ENCODE measurements around the gene KDR.

Gene KDR

DNA sequence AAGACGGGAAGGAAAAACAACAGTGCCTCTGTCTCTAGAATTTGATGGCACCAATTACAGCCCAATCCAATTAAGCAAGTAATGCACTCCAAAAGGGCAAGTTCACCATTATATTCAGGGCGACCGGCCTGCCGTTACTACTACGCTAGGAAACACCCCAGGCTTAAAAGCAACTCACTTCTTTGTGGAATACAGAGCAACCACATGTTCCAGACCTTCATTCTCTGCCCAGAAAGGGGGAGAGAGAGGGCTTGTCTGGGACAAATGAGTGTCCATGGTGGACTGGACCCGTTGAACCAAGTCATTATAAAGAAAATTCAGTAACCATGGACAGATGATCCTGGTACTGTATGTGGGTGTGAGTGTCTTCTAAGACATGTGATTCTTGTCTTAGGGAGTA lies 1.6 kb downstream of the KDR start:
- DNase-seq (ENCODE audit: low spot score) = no peak

DNA sequence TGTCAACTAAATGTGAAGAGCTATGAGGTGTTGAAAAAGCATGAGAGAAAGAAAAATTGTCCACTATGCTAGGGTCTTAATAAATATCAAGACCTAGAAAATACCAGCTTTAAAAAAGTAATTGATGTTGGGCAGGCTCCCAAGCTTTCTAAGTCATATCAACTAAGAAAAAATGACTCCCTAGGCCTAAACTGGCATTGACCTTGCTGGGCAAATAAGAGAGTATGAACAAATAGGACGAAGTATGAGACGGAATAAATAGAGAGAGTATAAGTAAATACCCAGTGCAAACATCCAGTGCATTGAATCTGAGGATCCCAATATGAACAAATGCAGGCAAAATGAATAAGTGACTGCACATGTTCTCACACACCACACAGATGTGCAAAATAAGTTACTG lies 3.2 kb downstream of the KDR start:
- DNase-seq (ENCODE audit: low spot score) = no peak

DNA sequence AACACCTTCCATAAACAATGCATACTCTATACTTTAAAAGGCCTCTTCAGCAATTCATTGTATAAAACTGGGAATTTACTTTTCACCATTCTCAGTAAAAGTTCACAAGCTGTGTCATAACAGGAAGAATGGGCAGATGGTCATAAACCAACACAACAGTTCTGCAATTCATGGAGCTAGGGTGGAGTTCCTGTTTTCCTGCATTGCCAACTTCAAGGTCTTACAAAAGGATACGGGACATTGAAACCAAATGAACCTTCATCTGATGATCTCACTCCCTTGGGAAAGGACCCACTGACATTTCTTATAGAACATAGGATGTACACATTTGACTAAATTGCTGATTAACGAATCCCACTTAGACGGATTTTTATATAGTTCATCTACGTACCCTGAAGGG lies 4.1 kb downstream of the KDR start:
- no peak for DNase-seq (ENCODE audit: low spot score)

DNA sequence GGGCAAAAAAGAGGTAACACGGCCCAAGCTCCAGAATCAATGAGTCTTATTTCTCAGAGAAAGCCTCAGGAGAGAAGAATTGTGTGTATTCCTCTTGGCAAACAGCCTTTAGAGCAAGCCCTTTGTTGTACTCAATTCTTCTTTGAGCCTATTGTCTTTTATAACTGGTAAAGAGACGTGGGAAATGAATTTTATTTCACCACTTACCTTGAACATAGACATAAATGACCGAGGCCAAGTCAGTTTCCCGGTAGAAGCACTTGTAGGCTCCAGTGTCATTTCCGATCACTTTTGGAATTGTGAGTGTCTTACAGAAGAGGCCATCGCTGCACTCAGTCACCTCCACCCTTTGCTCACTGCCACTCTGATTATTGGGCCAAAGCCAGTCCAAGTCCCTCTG lies 7.0 kb downstream of the KDR start:
- DNase-seq (ENCODE audit: low spot score) = no peak

DNA sequence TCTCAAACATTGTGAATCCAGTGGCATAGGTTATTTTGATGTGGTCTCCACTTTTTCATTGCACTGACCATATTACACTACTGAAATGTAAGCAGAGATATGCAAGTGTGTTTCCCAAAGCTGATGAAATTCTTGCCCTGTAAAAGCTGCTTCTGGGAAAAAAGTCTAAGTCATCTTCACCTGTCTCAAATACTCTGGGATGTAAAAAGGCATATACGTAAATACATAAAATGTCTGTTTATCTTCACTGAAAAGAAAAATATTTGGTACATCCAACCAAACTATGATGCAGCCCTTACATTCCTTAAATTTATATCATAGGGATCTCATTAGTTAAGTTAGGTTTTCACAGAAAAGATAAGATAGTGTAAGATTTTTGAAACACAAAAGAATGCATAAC lies 7.9 kb downstream of the KDR start:
- DNase-seq (ENCODE audit: low spot score) = no peak

DNA sequence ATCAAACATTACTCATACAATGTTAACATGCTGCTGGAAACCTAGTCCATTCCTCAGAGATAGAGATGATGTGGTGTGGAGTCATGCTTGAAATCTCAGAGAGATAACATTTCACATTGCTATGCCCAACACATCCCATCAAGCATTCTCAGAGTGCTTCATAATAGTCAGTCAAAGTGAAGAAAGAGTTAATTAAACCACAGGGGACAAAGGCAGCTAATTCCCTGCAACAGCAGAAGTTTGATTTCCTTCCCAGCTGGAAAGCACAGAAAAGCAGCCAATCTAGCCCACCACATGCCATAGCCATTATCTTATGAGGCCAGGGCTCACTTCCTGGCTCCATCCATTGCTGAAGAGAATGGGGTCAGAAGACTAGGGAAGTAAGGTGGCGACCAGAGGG lies 8.9 kb downstream of the KDR start:
- peak; percentile 7 for DNase-seq (ENCODE audit: low spot score)

DNA sequence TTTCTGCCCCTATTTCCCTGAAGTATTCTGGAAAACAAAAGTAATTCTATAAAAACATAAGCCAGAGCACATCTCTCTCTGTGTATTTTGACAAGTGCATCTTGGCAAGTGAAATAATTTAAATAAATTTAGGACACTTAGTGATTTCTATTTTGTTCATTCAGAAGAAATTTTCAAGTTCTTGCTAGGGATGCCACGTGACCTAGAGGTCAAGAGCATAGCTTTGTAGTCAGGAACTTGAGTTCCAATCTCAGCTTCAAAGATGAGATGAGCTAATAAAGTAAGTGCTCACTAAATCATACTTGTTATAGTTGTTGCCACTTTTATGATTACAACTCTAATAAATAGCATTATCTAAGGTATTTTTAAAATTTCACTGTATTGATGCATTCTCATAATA lies 13.8 kb downstream of the KDR start:
- no peak for DNase-seq (ENCODE audit: low spot score)

DNA sequence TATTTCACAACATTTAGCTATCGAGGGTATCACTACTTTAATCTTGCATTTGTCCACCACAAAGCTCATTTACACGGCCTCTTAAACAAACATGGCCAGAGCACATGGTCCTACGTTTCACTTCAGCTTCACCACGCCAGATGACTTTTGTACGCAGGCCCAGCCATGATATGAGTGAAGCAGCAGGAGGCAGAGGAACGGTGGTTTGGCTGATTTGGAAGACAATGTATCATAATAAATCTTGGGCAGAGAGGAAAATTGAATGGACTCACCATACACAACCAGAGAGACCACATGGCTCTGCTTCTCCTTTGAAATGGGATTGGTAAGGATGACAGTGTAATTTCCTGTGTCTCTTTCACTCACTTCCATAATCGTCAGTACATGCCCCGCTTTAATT lies 15.3 kb downstream of the KDR start:
- DNase-seq (ENCODE audit: low spot score) = no peak

DNA sequence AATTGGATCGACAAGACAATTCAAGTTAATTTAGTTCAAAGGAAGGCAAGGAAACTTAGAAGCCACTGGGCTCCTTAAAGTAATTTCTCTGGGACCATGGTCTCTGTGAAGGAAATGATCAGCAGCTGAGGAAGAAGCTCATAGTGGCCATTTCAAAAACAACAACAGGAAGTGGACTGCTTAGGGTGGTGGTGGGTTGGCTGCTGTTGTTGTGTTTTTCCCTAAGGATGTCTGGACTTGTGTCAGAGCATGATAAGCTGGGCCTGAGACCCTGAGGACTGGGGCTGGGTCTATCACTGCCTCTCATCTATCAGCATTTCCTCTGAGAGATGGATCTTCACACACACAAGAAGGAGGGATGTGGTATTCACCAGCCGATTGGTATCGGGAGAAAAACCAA lies 18.3 kb downstream of the KDR start:
- DNase-seq (ENCODE audit: low spot score) = no peak

DNA sequence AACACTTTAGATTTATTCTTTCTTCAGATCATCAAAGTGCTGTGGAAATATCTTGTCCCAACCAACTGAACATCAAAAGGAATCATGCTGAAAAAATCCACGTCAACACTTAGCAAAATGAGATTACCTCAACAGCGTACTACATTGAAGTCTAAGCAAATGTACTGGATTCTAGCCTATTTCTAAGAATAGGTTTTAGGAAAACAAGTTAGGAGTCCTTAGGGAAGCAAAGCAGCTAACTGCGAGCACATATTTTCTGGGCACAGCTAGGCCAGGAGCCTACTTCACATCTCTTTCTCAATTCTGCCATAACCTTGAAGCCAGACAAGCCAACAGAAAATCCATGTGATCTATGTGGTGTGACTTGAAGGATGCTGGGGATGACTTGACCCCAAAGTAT lies 22.2 kb downstream of the KDR start:
- DNase-seq (ENCODE audit: low spot score) = no peak

DNA sequence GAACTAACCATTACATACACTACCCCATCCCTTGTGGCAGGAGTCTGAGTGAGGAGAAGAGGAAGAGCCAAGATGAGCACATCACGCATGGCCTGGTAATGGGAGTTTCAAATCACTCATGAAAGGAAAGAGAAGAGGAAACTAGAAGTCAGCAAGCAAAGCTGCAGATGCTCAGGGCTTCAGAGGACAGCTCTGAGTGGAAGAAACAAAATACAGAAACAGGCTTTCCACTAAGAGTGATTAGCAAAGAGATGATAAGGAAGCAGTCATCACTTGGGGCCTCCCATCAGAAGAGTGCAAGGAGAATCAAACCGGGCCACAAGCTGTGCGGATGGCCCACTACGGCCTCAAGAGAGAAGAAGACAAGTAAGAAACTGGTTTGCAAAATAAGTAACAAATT lies 25.6 kb downstream of the KDR start:
- no peak for DNase-seq (ENCODE audit: low spot score)

DNA sequence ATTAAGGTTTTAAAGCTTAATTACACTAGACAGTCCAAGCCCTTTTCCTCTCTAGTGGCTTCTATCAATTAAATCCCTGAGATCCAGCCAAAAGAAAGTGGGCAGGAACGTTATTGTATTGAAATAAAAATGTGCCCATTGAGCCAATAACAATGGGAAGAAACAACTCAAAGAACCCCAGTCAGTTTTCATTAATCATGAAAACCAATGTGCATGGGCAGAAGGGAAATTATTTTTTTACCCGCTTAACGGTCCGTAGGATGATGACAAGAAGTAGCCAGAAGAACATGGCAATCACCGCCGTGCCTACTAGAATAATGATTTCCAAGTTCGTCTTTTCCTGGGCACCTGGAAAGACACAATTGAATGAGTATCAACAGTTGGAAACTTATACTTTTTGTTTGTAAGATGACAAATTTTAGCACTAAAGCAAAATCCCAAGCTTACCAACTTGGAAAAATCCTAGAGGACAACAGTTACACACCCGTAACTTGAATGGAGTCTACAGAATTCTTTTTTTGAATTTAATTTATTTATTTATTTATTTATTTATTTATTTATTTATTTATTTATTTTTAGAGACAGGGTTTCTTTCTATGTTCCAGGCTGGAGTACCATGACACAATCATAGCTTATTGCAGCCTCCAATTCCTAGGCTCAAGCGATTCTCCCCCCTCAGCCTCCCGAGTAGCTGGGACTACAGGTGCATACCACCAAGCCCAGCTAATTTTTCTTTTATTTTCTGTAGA lies 26.8 kb downstream of the KDR start:
- DNase-seq (ENCODE audit: low spot score) = no peak

DNA sequence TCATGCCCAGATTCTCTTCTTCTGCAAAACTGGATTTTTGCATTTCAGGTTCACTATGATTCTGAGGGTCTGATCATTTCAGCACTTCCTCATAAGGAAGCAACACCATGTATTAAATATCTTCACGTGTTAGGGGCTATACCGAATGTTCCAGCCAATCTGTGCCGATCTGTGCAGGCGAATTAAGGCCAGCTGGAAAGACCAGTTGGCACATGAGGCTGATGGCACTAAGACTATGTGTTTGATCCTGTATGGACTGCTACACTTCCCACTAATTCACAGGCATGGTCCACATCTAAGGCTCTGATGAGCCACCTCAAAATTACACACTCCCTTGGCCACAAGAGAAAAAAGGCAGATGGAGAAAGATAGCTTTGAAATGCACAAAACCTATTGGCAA lies 28.8 kb downstream of the KDR start:
- DNase-seq (ENCODE audit: low spot score) = no peak

DNA sequence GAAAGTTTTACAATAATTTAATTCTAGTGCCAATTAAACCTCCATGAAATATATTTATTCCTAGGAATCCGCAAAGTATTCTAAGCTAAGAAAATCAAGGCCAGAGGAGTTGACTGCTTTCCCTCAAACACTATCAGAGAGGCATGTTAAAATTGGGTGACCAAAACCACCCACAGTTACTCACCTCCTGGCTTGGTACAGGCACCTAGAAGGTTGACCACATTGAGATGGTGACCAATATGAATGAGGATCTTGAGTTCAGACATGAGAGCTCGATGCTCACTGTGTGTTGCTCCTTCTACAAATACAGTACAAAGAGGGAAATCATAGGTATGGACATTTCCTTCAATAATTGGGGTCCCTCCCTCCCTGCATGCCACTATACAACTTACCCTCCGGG lies 29.4 kb downstream of the KDR start:
- no peak for DNase-seq (ENCODE audit: low spot score)

DNA sequence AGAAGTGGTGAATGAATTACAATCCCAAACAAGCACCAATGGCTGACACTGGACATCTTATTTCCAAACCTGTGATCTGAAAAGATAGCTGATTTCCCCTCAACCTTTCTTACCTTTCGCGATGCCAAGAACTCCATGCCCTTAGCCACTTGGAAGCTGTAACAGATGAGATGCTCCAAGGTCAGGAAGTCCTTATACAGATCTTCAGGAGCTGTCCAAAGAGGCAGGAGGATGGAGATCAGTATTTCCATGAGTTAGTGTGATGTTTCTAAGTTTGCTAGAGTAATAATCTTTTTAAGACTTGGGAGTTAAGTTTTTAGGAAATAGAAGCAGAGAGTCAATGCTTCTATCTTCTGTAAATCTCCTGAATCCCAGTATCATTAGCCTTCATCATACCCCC lies 32.9 kb downstream of the KDR start:
- DNase-seq (ENCODE audit: low spot score) = no peak

DNA sequence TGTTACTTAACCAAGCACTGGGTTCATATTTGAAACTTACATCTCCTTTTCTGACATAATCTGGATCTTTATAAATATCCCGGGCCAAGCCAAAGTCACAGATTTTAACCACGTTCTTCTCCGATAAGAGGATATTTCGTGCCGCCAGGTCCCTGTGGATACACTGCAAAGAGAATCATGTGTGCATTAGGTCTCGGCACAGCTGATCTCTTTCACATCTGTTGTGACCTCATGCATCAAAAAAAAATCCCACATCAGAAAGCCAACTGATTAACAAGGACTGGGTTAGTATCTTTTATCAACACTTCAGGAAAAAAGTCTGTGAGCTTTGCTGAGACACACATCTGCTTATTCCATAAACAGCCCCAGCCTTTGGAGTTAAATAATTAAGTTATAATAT lies 35.5 kb downstream of the KDR start:
- no peak for DNase-seq (ENCODE audit: low spot score)

DNA sequence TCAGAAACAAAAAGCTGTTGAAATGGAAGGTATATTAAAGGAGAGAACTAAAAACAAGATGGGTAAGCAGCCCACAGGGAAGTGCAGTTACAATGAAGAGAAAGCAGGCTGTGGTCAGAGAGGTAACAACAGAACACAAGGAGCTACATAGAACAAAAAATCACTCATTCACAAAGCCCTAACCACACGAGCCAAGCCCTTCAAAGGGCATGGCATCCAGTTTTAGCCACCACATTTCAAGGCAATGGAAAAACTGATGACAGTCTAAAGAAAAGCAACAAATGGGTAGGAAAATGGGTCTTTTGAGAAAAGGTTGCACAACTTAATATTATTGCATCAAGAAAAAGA lies 37.5 kb downstream of the KDR start:
- DNase-seq (ENCODE audit: low spot score) = no peak

DNA sequence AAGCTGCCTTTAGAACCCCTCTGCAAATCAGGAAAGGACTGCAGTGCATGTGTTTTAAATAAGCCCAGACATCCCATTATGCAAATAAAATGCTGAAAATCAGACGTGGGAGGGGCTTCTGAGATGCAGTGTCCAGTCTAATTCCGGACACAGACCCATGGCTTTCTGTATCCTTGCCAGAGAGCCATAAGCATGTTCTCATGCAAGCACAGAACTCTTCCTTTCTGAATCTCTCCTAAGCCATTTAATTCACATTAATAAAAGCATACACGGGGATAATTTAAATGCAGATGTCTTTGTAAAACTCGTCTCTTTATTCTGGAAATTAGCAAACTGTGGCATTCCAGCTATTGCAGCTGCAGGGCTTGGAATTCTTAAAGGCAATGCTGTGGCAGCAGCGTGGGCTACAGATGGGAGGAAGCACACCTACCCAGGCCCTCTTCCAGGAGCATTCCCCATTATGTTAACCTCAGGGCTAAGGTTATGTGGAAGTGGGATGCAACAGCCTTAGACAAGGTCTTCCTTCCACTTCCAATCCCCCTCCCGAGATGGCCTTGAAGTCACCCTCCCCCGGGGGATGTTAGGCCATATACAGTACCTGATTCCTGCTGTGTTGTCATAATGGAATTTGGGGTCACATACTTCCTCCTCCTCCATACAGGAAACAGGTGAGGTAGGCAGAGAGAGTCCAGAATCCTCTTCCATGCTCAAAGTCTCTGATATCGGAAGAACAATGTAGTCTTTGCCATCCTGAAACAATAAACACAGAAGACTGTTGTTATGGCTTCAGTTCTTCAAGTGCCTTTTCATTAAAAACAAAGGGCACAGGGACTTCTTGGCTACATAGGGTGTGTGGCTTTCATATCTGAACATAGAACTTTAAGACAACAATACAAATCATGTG lies 38.1 kb downstream of the KDR start:
- DNase-seq (ENCODE audit: low spot score) = no peak

DNA sequence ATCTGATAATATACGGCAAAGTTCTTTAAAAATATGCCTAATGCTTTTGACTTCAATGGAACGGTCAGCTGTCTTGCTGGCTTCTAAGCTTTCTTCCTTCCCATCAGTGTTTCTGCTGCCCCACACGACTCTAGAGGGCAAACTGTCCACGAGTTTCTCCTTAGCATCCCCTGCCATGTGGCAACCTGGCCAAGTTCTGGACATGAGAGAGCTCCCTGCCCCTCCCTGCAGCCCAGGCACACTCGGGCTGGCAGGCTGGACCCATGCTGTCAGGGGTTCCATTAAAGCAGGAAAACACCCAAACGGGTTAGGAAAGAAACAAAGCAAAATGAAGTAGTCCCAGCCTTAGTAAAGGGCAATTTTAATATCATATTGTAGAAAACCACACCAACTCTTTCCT lies 38.8 kb downstream of the KDR start:
- no peak for DNase-seq (ENCODE audit: low spot score)

DNA sequence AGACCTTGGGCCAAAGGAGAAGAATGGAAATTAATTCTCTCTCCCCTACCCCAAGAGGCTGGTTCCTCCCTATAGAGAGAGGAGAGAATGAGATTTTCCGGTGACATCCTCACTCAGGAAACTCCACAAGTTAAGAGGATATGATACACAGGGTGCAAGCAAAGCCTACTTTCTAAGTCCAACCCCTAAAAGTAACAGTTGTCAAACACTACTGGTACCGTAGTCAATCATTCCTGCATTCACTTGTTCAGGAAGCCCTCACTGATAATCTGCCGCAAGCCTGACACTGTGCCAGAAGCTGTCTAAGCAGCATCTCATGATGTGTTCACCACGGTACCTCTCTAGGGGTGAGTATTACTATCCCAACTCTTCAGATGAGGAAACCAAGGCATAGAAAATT lies 41.7 kb downstream of the KDR start:
- no peak for DNase-seq (ENCODE audit: low spot score)

DNA sequence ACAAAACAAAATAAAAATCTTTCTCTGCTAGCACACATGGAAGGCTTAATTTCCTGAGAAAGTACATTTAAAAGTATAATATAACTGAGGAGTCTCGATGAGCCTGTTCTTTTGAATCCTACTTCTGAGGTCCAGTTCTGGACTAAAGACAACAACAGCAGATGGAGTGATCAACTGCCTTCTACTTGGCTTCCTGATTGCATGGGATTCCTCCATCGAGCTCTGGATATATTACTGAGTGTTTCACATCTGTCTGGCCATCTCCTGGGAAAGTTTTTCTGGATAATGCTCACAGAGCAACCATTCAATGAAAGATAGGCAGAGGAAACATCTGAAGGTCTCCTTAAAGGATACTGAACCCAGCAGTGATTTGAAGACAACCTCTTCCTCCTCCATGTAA lies 42.6 kb downstream of the KDR start:
- no peak for DNase-seq (ENCODE audit: low spot score)

DNA sequence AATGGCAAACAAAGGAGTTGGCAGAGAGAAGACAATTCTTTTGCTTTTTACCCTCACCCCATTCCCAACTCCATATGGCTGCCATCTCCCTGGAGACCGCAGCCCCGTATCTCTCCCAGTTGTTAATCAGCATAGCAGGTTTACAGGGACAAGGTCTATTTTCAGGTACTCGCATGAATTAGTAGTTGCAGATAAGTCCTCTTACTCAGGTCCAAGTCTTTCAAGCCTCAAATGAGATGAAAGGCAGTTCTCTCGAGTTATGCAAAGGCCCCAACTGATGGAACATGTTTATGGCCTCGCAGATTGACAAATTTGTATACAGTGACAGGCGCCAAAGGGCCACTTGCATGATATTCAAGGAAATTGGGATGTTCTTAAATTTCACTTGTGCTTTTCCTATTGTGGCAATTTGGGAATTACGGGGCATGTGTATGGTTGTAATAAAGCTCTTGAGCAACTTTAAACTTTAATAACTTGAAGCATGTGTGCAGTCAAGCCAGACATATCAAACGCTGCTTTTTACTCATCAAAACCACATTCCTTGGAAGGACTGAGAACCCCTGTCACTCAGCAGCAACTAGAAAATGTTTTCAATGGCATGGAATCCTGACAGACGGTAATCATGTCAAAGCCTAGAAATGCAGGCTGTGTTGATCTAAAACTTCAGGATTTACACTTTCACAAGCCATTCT lies 45.1 kb downstream of the KDR start:
- DNase-seq (ENCODE audit: low spot score) = peak; percentile 53
